ENCODE results near the gene FNDC3B. TPM values are rescaled to one million over a fixed set of nuclear protein-coding genes. Genes with fewer than 3 reads are reported as not detected.

FNDC3B gene
- total RNA-seq, 1 experiment from 2014 or later, result 62.3 TPM

DNA sequence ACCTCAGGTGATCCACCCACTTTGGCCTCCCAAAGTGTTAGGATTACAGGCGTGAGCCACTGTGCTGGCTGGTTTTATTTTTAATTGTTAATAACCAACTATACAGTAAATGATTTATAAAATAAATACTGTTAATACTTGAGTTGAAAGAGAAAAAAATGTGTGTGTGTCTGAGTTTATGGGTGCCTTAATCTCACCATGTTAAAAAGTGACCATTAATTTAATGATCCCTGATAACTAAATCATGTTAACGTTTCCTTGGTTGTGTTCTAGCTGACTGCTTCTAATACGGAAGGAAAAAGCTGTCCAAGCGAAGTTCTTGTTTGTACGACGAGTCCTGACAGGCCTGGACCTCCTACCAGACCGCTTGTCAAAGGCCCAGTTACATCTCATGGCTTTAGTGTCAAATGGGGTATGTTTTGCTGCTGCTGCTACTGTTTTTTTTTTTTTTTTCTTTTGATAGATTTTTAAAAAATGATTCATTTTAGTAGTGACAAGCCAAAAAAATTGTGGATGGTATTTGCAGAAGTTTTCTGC is 295.4 kb downstream of the FNDC3B start:
- no peak overlapping the region for H3K4me3 ChIP-seq
- H3K36me3 ChIP-seq, result peaks cover 69% of the 10 kb centered on the region
- H3K4me1 ChIP-seq, result no peaks in the 10 kb centered on the region
- no peaks in the 10 kb centered on the region for H3K9me3 ChIP-seq (replicated peaks)
- no peak overlapping the region for H3K27ac ChIP-seq
- no peak for DNase-seq
- H3K27me3 ChIP-seq, result no peaks in the 10 kb centered on the region

- Histone ChIP-seq H3K4me3 (no peak overlapping the region), H3K4me1 (no peaks in the 10 kb centered on the region), H3K27ac (no peak overlapping the region), H3K36me3 (peaks cover 84% of the 10 kb centered on the region), H3K27me3 (no peaks in the 10 kb centered on the region), H3K9me3 (replicated peaks) (no peaks in the 10 kb centered on the region)
- DNase-seq, result no peak
These were observed 300.5 kb downstream of the FNDC3B start for GRCh38 chr3:172339892-172340291.

DNA sequence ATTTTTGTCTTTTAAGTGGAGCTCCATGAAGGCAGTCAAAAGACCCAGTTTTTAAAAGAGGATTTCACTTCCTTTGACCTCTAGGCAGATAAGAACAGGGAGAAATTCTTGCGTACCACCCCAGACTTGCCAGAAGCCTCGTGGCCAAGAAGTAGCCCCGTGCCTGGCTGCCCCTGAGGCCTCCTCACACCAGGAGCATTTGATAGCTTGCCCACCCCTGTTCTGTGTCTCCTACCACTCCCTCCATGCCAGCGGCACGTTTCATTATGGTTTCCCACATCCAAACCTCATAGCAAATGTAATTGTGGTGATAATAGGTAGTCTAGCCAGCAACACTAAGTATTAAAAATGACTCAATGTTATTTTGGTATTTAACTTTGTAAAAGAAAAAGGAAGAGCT is 301.2 kb downstream of the FNDC3B start:
- Histone ChIP-seq H3K27ac (no peak overlapping the region), H3K36me3 (peaks cover 83% of the 10 kb centered on the region), H3K4me1 (no peaks in the 10 kb centered on the region)

GRCh38 chr3:172341482-172342059 is 302.2 kb downstream of the FNDC3B start:
- peak; percentile 11 to 72 for DNase-seq

More for the DNA sequence above, 301.2 kb downstream of the FNDC3B start:
- Histone ChIP-seq H3K9me3 (replicated peaks) (no peaks in the 10 kb centered on the region), H3K4me3 (no peak overlapping the region), H3K27me3 (no peaks in the 10 kb centered on the region)
- DNase-seq, result no peak

GRCh38 chr3:172342097-172342659 is 302.8 kb downstream of the FNDC3B start:
- H3K36me3 ChIP-seq, result peaks cover 85% of the 10 kb centered on the region
- no peak for DNase-seq
- H3K4me1 ChIP-seq, result no peaks in the 10 kb centered on the region
- H3K9me3 ChIP-seq (replicated peaks), result no peaks in the 10 kb centered on the region
- no peak overlapping the region for H3K27ac ChIP-seq
- H3K27me3 ChIP-seq, result no peaks in the 10 kb centered on the region
- H3K4me3 ChIP-seq, result no peak overlapping the region

More at GRCh38 chr3:172341482-172342059, 302.2 kb downstream of the FNDC3B start:
- no peaks in the 10 kb centered on the region for H3K27me3 ChIP-seq
- H3K27ac ChIP-seq, result no peak overlapping the region
- no peaks in the 10 kb centered on the region for H3K9me3 ChIP-seq (replicated peaks)
- H3K36me3 ChIP-seq, result peaks cover 85% of the 10 kb centered on the region
- no peaks in the 10 kb centered on the region for H3K4me1 ChIP-seq
- no peak overlapping the region for H3K4me3 ChIP-seq

DNA sequence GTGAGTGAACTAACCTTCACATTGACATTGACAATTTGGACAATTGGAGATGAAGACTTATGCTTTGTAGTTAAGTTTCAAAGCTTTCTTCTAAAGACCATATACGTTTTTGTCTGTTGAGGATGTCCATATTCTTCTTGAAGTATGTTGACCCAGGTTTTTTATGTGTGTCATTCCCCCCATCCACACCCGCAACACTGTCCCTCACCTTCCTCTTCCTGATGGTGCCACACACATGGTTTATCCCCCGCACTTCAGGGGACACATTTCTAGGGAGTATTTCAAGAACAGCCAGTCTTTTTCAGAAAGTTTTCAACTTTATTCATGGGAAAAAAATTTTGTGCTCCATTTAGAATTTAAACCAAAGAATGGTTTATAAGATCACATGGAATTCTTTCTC is 303.7 kb downstream of the FNDC3B start:
- Histone ChIP-seq H3K36me3 (peaks cover 87% of the 10 kb centered on the region), H3K9me3 (replicated peaks) (no peaks in the 10 kb centered on the region), H3K27me3 (no peaks in the 10 kb centered on the region), H3K4me3 (no peak overlapping the region), H3K4me1 (no peaks in the 10 kb centered on the region), H3K27ac (no peak overlapping the region)
- no peak for DNase-seq

DNA sequence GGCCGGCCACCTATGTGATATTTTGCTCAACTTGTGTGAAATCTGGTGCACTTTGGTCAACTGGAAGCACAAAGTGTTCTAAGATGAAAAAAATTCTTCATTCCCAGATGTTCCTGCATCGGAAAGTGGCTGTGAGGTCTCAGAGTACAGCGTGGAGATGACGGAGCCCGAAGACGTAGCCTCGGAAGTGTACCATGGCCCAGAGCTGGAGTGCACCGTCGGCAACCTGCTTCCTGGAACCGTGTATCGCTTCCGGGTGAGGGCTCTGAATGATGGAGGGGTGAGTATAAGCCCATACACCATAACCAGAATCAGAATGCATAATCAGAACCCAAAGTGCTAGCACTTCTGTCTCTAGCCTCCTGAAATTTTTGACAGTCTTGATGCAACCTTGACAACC is 304.6 kb downstream of the FNDC3B start:
- Histone ChIP-seq H3K36me3 (peaks cover 84% of the 10 kb centered on the region), H3K4me1 (no peaks in the 10 kb centered on the region), H3K27ac (no peak overlapping the region), H3K27me3 (no peaks in the 10 kb centered on the region), H3K9me3 (replicated peaks) (no peaks in the 10 kb centered on the region), H3K4me3 (no peak overlapping the region)
- DNase-seq, result no peak

DNA sequence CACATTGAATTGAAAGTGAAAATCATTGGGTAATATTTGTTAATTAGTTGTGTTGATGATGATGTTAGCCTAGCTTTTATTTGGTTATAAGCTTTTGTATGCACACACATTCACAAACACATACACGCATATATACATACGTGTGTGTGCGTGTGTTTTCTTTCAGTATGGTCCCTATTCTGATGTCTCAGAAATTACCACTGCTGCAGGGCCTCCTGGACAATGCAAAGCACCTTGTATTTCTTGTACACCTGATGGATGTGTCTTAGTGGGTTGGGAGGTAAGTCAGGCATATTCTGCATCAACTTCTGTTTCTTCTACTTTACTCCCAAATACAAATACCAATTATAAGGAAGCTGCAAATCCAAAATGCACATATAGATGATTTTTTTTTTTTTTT is 306.8 kb downstream of the FNDC3B start:
- Histone ChIP-seq H3K9me3 (replicated peaks) (no peaks in the 10 kb centered on the region), H3K27ac (no peak overlapping the region), H3K27me3 (no peaks in the 10 kb centered on the region), H3K4me3 (no peak overlapping the region), H3K4me1 (no peaks in the 10 kb centered on the region), H3K36me3 (peaks cover 89% of the 10 kb centered on the region)
- no peak for DNase-seq

GRCh38 chr3:172347895-172348679 is 308.7 kb downstream of the FNDC3B start:
- H3K36me3 ChIP-seq, result peaks cover 85% of the 10 kb centered on the region
- no peak overlapping the region for H3K4me3 ChIP-seq
- H3K9me3 ChIP-seq (replicated peaks), result no peaks in the 10 kb centered on the region
- no peaks in the 10 kb centered on the region for H3K27me3 ChIP-seq
- DNase-seq, result no peak
- no peaks in the 10 kb centered on the region for H3K4me1 ChIP-seq
- no peak overlapping the region for H3K27ac ChIP-seq

- peaks cover 76% of the 10 kb centered on the region for H3K36me3 ChIP-seq
These were observed 312.6 kb downstream of the FNDC3B start for GRCh38 chr3:172351895-172352466.

DNA sequence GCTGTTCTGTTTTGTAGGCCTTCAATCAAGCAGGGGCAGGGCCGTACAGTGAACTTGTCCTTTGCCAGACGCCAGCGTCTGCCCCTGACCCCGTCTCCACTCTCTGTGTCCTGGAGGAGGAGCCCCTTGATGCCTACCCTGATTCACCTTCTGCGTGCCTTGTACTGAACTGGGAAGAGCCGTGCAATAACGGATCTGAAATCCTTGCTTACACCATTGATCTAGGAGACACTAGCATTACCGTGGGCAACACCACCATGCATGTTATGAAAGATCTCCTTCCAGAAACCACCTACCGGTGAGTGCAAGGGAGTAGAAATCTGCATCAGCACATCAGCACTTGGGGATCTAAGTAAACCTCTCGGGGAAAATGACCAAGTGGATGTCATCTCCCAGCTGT is 313.4 kb downstream of the FNDC3B start:
- Histone ChIP-seq H3K4me3 (no peak overlapping the region), H3K27me3 (no peaks in the 10 kb centered on the region), H3K4me1 (no peaks in the 10 kb centered on the region), H3K27ac (no peak overlapping the region), H3K36me3 (peaks cover 75% of the 10 kb centered on the region), H3K9me3 (replicated peaks) (no peaks in the 10 kb centered on the region)
- no peak for DNase-seq

More at GRCh38 chr3:172351895-172352466, 312.6 kb downstream of the FNDC3B start:
- H3K4me1 ChIP-seq, result no peaks in the 10 kb centered on the region
- no peak overlapping the region for H3K4me3 ChIP-seq
- no peaks in the 10 kb centered on the region for H3K9me3 ChIP-seq (replicated peaks)
- DNase-seq, result no peak
- H3K27ac ChIP-seq, result no peak overlapping the region
- H3K27me3 ChIP-seq, result no peaks in the 10 kb centered on the region

GRCh38 chr3:172354931-172355499 is 315.6 kb downstream of the FNDC3B start:
- Histone ChIP-seq H3K9me3 (replicated peaks) (no peaks in the 10 kb centered on the region), H3K4me1 (no peaks in the 10 kb centered on the region), H3K36me3 (peaks cover 64% of the 10 kb centered on the region), H3K27ac (no peak overlapping the region), H3K27me3 (no peaks in the 10 kb centered on the region), H3K4me3 (no peak overlapping the region)
- no peak for DNase-seq

- H3K4me1 ChIP-seq, result no peaks in the 10 kb centered on the region
- H3K27me3 ChIP-seq, result no peaks in the 10 kb centered on the region
- H3K36me3 ChIP-seq, result peaks cover 60% of the 10 kb centered on the region
- H3K4me3 ChIP-seq, result no peak overlapping the region
- DNase-seq, result peak; percentile 6 to 47
- no peaks in the 10 kb centered on the region for H3K9me3 ChIP-seq (replicated peaks)
- no peak overlapping the region for H3K27ac ChIP-seq
These were observed 316.5 kb downstream of the FNDC3B start for GRCh38 chr3:172355836-172356235.

DNA sequence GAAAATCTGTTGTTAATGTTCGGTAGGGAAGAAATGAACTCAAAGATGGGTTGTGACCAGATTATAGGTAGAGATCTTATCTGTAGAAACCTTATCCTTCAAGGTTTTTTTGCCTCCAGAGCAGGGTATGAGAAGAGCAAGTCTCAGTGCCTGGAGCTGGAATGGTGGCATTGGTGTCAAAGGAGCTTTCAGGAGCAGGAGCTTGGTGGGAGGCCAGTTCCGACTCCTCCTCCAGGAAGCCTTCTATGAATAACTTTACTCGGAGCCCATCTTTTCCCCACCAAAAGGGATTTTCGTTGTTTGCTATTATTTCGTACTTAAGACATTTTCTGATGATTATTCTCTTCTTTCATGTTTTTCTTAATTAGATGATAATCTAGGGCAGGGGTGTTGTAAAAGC is 317.0 kb downstream of the FNDC3B start:
- Histone ChIP-seq H3K9me3 (replicated peaks) (no peaks in the 10 kb centered on the region), H3K4me3 (no peak overlapping the region), H3K4me1 (no peaks in the 10 kb centered on the region), H3K27ac (no peak overlapping the region), H3K36me3 (peaks cover 57% of the 10 kb centered on the region), H3K27me3 (no peaks in the 10 kb centered on the region)
- no peak for DNase-seq
